ENCODE measurements around the gene CPNE5.
"Not testable (repeated sequence)": the region's sequence is repeated elsewhere in the genome, so short reads cannot be mapped to it uniquely, and the experiment has no call there.

Gene CPNE5

DNA sequence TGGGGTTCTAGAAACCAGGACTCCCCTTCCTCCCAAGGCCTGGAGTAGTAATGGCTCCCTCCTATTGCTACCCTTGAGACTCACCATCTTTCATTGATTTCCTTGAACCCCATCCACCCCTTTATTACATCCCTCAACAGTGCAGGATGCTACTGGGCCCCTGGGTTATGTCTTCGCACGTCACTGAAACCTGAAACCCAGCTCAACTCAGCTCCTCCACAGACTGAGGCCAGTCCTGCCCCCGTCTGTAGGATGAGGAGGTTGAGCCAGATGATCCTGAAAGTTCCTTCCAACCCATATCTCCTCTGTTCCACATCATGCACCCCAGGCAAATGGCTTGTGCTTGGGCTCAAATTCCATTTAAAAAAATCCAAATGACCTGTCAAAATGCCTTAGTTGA lies 21.4 kb downstream of the CPNE5 start:
- peaks cover 9% of the 10 kb centered on the region for H3K4me1 ChIP-seq (ENCODE audit: control insufficient read depth, insufficient read depth, low read length)
- H3K36me3 ChIP-seq (ENCODE audit: control insufficient read depth, insufficient read depth, low read length), result no peaks in the 10 kb centered on the region
- H3K4me3 ChIP-seq (ENCODE audit: low read depth, low read length), result no peak overlapping the region
- H3K27me3 ChIP-seq (ENCODE audit: control insufficient read depth, insufficient read depth, low read length), result peaks cover 5% of the 10 kb centered on the region
- H3K9me3 ChIP-seq (ENCODE audit: control insufficient read depth, insufficient read depth, low read length), result no peaks in the 10 kb centered on the region
- no peak overlapping the region for H3K9ac ChIP-seq (ENCODE audit: low read depth, low read length)

DNA sequence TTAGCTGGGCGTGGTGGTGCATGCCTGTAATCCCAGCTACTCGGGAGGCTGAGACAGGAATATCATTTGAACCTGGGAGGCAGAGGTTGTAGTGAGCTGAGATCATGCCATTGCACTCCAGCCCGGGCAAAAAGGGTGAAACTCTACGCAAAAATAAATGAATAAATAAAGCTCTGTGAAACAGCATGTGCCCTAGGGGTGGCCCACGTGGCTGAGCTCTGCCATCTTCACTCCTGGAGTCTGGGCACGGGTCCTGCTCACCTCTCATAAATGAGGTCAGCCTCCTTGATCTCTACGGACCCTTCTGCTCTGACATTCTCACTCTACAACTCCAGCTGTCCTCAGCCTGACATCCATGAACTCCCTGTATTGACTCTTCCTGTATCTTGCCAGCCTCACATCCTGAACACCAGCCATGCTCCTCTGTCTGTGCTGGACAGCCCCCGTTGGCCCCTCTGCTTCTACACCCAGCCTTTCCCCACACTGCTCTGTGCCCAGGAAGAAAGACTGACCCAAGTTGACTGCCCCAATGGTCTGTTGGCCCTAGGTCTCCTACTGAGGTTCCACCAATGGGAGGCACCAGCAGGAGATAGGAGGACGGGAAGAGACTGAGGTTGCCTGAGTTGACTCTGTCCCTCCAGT lies 21.9 kb downstream of the CPNE5 start:
- H3K4me3 ChIP-seq (ENCODE audit: low read depth, low read length), result no peak overlapping the region
- no peak overlapping the region for H3K9ac ChIP-seq (ENCODE audit: low read depth, low read length)
- no peaks in the 10 kb centered on the region for H3K36me3 ChIP-seq (ENCODE audit: control insufficient read depth, insufficient read depth, low read length)
- no peaks in the 10 kb centered on the region for H3K9me3 ChIP-seq (ENCODE audit: control insufficient read depth, insufficient read depth, low read length)
- H3K4me1 ChIP-seq (ENCODE audit: control insufficient read depth, insufficient read depth, low read length), result peaks cover 9% of the 10 kb centered on the region
- H3K27me3 ChIP-seq (ENCODE audit: control insufficient read depth, insufficient read depth, low read length), result peaks cover 5% of the 10 kb centered on the region

DNA sequence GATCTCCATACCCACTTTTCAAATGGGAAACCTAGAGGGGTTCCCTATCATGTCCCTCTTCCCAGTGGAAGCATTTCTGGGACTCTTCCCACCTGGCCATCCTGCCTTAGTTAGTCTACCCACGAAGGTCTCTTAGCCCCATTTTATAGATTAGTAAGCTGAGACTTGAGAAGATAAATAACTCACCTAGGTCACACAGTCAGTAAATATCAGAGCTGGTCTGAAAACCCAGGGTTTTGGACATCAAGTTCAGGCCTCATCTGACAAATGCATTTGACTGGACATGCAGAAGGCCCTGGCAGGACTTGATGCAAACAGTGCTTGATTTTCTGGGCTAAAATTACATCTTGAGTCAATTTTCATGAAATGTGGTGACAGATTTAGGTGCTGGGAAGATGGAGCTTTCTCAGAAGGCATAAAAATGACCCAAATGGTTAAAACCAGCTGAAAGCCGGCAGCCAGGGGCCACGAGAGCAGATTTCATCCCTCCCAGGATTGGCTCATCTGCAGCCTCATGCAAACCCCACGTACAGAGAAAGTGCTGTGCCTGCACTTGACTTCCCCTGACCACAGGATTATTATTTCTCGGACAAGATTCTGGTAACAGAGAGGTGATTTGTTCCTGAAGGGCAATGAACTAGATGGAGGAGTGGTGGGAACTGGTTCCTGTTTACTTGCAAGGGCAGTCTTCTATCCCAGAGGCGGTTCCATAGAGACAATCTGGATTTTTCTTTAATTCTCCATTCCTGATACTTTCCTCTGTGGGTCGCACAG lies 23.1 kb downstream of the CPNE5 start:
- Histone ChIP-seq H3K9ac (ENCODE audit: low read depth, low read length) (no peak overlapping the region), H3K9me3 (ENCODE audit: control insufficient read depth, insufficient read depth, low read length) (no peaks in the 10 kb centered on the region), H3K4me1 (ENCODE audit: control insufficient read depth, insufficient read depth, low read length) (peaks cover 2% of the 10 kb centered on the region), H3K4me3 (ENCODE audit: low read depth, low read length) (no peak overlapping the region), H3K27me3 (ENCODE audit: control insufficient read depth, insufficient read depth, low read length) (peaks cover 3% of the 10 kb centered on the region), H3K36me3 (ENCODE audit: control insufficient read depth, insufficient read depth, low read length) (no peaks in the 10 kb centered on the region)

GRCh38 chr6:36814249-36814648 lies 25.0 kb downstream of the CPNE5 start:
- no peak overlapping the region for H3K9ac ChIP-seq (ENCODE audit: low read depth, low read length)
- H3K9me3 ChIP-seq (ENCODE audit: control insufficient read depth, insufficient read depth, low read length), result no peaks in the 10 kb centered on the region
- H3K36me3 ChIP-seq (ENCODE audit: control insufficient read depth, insufficient read depth, low read length), result no peaks in the 10 kb centered on the region
- H3K4me3 ChIP-seq (ENCODE audit: low read depth, low read length), result no peak overlapping the region
- H3K27me3 ChIP-seq (ENCODE audit: control insufficient read depth, insufficient read depth, low read length), result peaks cover 5% of the 10 kb centered on the region
- H3K4me1 ChIP-seq (ENCODE audit: control insufficient read depth, insufficient read depth, low read length), result peaks cover 2% of the 10 kb centered on the region

DNA sequence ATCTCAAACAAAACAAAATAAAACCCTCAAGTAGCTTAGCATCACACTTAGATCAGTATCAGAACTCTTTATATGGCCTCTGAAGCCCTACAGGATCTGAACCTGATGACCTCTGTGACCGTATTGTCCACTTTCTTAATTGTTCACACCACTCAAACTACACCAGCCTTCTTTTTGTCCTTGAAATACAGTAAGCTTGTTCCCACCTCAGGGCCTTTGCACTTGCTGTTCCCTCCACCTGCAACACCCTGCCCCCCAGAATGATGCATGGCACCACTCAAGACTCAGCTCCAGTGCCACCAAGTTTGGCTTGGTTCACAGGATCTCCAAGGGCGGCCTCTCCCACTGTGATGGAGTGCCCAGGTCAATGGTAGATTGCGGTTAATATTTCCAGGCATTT lies 25.7 kb downstream of the CPNE5 start:
- Histone ChIP-seq H3K4me3 (ENCODE audit: low read depth, low read length) (no peak overlapping the region), H3K4me1 (ENCODE audit: control insufficient read depth, insufficient read depth, low read length) (peaks cover 2% of the 10 kb centered on the region), H3K27me3 (ENCODE audit: control insufficient read depth, insufficient read depth, low read length) (peaks cover 11% of the 10 kb centered on the region), H3K36me3 (ENCODE audit: control insufficient read depth, insufficient read depth, low read length) (no peaks in the 10 kb centered on the region), H3K9me3 (ENCODE audit: control insufficient read depth, insufficient read depth, low read length) (no peaks in the 10 kb centered on the region), H3K9ac (ENCODE audit: low read depth, low read length) (no peak overlapping the region)

GRCh38 chr6:36813047-36813446 lies 26.2 kb downstream of the CPNE5 start:
- H3K27me3 ChIP-seq (ENCODE audit: control insufficient read depth, insufficient read depth, low read length), result peaks cover 13% of the 10 kb centered on the region
- H3K4me3 ChIP-seq (ENCODE audit: low read depth, low read length); H3K9me3 ChIP-seq (ENCODE audit: control insufficient read depth, insufficient read depth, low read length); H3K36me3 ChIP-seq (ENCODE audit: control insufficient read depth, insufficient read depth, low read length); H3K9ac ChIP-seq (ENCODE audit: low read depth, low read length); H3K4me1 ChIP-seq (ENCODE audit: control insufficient read depth, insufficient read depth, low read length): not testable (repeated sequence)

DNA sequence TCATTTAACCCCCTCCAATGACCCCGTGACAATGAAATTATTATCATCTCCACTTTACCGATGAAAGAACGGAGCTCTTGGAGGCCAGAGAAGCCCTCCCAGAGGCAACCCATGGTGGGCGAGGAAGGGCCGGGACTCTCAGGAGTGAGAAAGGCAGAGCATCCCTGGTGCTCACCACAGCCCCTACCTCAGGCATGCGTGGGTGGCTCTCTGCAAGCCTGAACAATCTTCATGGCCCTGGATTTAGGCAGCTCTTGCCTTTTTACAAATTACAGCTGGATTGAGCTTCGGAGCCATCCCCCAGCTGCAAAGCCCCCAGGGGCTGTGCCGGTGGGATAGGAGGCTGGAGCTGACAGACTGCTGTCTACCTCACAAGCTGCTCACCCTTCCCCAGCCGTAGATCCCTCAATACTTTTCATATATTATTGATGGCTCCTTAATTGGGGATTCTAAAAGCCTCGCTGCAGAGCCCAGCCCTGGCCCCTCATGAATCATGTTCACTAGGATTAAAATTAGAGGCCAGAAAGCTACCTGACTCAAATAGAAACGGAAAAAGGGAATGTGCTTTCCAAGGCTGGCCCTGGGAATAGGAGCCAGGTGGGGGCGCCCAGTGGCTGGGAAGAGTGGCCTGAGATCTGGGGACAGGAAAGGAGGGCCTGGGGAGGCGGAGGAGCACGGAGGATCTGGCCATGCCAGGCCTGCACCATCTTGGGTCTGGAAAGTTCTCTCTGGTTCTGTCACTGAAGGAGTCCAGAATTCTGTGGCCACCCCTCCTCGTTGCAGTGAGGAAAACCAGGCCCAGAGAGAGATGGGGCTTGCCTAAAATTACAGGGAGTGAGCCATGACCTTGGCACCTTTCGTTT lies 29.1 kb downstream of the CPNE5 start:
- Histone ChIP-seq H3K9me3 (ENCODE audit: control insufficient read depth, insufficient read depth, low read length) (no peaks in the 10 kb centered on the region), H3K4me1 (ENCODE audit: control insufficient read depth, insufficient read depth, low read length) (peaks cover 5% of the 10 kb centered on the region), H3K9ac (ENCODE audit: low read depth, low read length) (no peak overlapping the region), H3K27me3 (ENCODE audit: control insufficient read depth, insufficient read depth, low read length) (peaks cover 25% of the 10 kb centered on the region), H3K4me3 (ENCODE audit: low read depth, low read length) (no peak overlapping the region), H3K36me3 (ENCODE audit: control insufficient read depth, insufficient read depth, low read length) (no peaks in the 10 kb centered on the region)

DNA sequence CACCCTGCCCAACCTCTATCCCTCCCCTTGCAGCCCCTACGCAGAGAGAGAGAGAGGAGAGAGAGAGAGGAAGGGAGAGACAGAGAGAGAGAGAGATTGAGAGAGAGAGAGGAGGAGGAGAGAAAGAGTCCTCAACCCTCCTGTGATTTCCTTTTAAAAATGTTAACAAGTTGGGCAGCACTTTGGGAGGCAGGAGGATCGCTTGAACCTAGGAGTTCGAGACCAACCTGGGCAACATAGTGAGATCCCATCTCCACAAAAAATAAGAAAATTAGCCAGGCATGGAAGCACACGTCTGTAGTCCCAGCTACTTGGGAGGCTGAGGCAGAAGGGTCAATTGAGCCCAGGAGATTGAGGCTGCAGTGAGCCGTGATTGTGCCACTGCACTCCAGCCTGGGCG lies 30.1 kb downstream of the CPNE5 start:
- Histone ChIP-seq H3K9ac (ENCODE audit: low read depth, low read length) (no peak overlapping the region), H3K36me3 (ENCODE audit: control insufficient read depth, insufficient read depth, low read length) (no peaks in the 10 kb centered on the region), H3K27me3 (ENCODE audit: control insufficient read depth, insufficient read depth, low read length) (peaks cover 27% of the 10 kb centered on the region), H3K9me3 (ENCODE audit: control insufficient read depth, insufficient read depth, low read length) (no peaks in the 10 kb centered on the region), H3K4me3 (ENCODE audit: low read depth, low read length) (no peak overlapping the region), H3K4me1 (ENCODE audit: control insufficient read depth, insufficient read depth, low read length) (peaks cover 12% of the 10 kb centered on the region)

GRCh38 chr6:36808634-36809033 lies 30.6 kb downstream of the CPNE5 start:
- peaks cover 14% of the 10 kb centered on the region for H3K4me1 ChIP-seq (ENCODE audit: control insufficient read depth, insufficient read depth, low read length)
- H3K9ac ChIP-seq (ENCODE audit: low read depth, low read length), result no peak overlapping the region
- H3K36me3 ChIP-seq (ENCODE audit: control insufficient read depth, insufficient read depth, low read length), result no peaks in the 10 kb centered on the region
- peaks cover 27% of the 10 kb centered on the region for H3K27me3 ChIP-seq (ENCODE audit: control insufficient read depth, insufficient read depth, low read length)
- no peaks in the 10 kb centered on the region for H3K9me3 ChIP-seq (ENCODE audit: control insufficient read depth, insufficient read depth, low read length)
- H3K4me3 ChIP-seq (ENCODE audit: low read depth, low read length), result no peak overlapping the region

DNA sequence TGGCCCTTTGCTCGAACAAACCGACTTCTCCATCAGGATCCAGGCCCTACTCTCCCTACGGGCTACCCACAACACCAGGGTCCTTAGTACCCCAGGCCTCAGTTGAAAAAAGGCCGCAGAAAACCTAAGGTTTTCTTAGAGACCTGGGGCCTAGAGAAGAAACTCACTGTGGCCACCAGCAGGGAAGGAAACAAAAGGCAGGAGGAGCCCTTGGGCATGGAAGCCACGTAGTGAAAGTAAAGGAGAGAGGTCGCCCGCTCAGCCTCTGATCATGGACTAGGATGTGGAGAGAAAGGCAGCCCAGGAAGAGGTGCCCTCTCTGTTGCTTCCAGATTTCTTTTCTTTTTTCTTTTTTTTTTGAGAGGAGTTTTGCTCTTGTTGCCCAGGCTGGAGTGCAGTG lies 31.5 kb downstream of the CPNE5 start:
- Histone ChIP-seq H3K9ac (ENCODE audit: low read depth, low read length) (no peak overlapping the region), H3K4me3 (ENCODE audit: low read depth, low read length) (no peak overlapping the region), H3K36me3 (ENCODE audit: control insufficient read depth, insufficient read depth, low read length) (no peaks in the 10 kb centered on the region), H3K4me1 (ENCODE audit: control insufficient read depth, insufficient read depth, low read length) (peaks cover 14% of the 10 kb centered on the region), H3K27me3 (ENCODE audit: control insufficient read depth, insufficient read depth, low read length) (peaks cover 27% of the 10 kb centered on the region), H3K9me3 (ENCODE audit: control insufficient read depth, insufficient read depth, low read length) (no peaks in the 10 kb centered on the region)

GRCh38 chr6:36807143-36807542 lies 32.1 kb downstream of the CPNE5 start:
- no peak overlapping the region for H3K4me3 ChIP-seq (ENCODE audit: low read depth, low read length)
- no peak overlapping the region for H3K9ac ChIP-seq (ENCODE audit: low read depth, low read length)
- H3K9me3 ChIP-seq (ENCODE audit: control insufficient read depth, insufficient read depth, low read length), result no peaks in the 10 kb centered on the region
- no peaks in the 10 kb centered on the region for H3K36me3 ChIP-seq (ENCODE audit: control insufficient read depth, insufficient read depth, low read length)
- H3K4me1 ChIP-seq (ENCODE audit: control insufficient read depth, insufficient read depth, low read length), result peaks cover 14% of the 10 kb centered on the region
- peaks cover 27% of the 10 kb centered on the region for H3K27me3 ChIP-seq (ENCODE audit: control insufficient read depth, insufficient read depth, low read length)
